Measurements from ENCODE around the gene SLC46A3.
A peak's percentile ranks its signal among the peaks of the same experiment; 100 is the strongest.
"Not testable (repeated sequence)": the region's sequence is repeated elsewhere in the genome, so short reads cannot be mapped to it uniquely, and the experiment has no call there.

SLC46A3 gene

GRCh38 chr13:28705461-28706083 is 13.2 kb downstream of the SLC46A3 start:
- Histone ChIP-seq H3K9me3 (ENCODE audit: control insufficient read depth, insufficient read depth, low read length) (no peaks in the 10 kb centered on the region), H3K27ac (ENCODE audit: low read depth, low read length) (no peak overlapping the region), H3K9ac (ENCODE audit: low read depth, low read length) (no peak overlapping the region), H3K4me3 (ENCODE audit: low read depth, low read length) (no peak overlapping the region), H3K36me3 (ENCODE audit: control insufficient read depth, insufficient read depth, low read length) (no peaks in the 10 kb centered on the region), H3K4me1 (ENCODE audit: control insufficient read depth, insufficient read depth, low read length) (no peaks in the 10 kb centered on the region), H3K27me3 (ENCODE audit: control insufficient read depth, insufficient read depth, low read length) (no peaks in the 10 kb centered on the region)

- Histone ChIP-seq H3K27me3 (ENCODE audit: control insufficient read depth, insufficient read depth, low read length) (no peaks in the 10 kb centered on the region), H3K27ac (ENCODE audit: low read depth, low read length) (no peak overlapping the region), H3K4me1 (ENCODE audit: control insufficient read depth, insufficient read depth, low read length) (no peaks in the 10 kb centered on the region), H3K9ac (ENCODE audit: low read depth, low read length) (no peak overlapping the region), H3K9me3 (ENCODE audit: control insufficient read depth, insufficient read depth, low read length) (no peaks in the 10 kb centered on the region), H3K36me3 (ENCODE audit: control insufficient read depth, insufficient read depth, low read length) (no peaks in the 10 kb centered on the region), H3K4me3 (ENCODE audit: low read depth, low read length) (no peak overlapping the region)
These were observed 13.9 kb downstream of the SLC46A3 start for GRCh38 chr13:28704919-28705318.

DNA sequence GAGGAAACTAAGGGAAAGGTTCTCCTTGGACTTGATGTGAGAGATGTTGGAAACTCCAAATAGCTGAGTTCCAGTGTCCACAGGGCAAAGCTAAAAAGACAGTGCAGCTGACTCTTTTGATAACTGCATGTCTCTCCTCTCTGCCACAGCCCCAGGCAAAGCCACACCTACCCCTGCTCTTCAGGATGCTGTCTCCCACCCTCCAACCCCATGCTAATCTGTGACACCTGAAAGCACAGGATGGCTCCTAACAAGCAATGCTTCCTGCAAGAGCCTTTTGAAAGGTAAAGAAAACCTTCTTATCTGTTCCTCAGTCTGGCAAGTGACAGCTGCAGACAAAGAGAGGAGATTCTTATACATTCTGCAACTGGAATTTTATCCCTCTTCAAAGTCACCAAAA is 14.5 kb downstream of the SLC46A3 start:
- H3K4me1 ChIP-seq (ENCODE audit: control insufficient read depth, insufficient read depth, low read length), result no peaks in the 10 kb centered on the region
- no peaks in the 10 kb centered on the region for H3K36me3 ChIP-seq (ENCODE audit: control insufficient read depth, insufficient read depth, low read length)
- no peak overlapping the region for H3K9ac ChIP-seq (ENCODE audit: low read depth, low read length)
- H3K27ac ChIP-seq (ENCODE audit: low read depth, low read length), result no peak overlapping the region
- H3K4me3 ChIP-seq (ENCODE audit: low read depth, low read length), result no peak overlapping the region
- H3K9me3 ChIP-seq (ENCODE audit: control insufficient read depth, insufficient read depth, low read length), result no peaks in the 10 kb centered on the region
- no peaks in the 10 kb centered on the region for H3K27me3 ChIP-seq (ENCODE audit: control insufficient read depth, insufficient read depth, low read length)

DNA sequence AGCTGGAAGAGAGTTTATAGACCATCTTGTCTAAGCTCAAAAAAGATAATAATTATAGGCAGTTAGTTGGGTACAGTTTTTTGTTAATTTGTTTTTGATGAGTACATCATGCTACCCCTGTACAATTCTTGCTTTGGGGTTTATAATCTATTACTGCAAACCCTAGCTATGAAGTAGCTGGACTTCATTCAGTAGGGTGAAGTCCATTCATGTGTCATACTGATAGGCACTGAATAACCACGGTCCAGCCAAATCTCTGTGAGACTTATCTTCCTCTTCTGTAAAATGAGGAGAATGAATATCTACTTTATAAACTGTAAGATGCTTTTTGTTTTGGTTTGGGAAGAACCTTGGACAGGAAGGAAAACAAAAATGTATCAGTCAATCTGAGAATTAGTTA is 19.5 kb downstream of the SLC46A3 start:
- H3K9me3 ChIP-seq (ENCODE audit: control insufficient read depth, insufficient read depth, low read length), result no peaks in the 10 kb centered on the region
- H3K27me3 ChIP-seq (ENCODE audit: control insufficient read depth, insufficient read depth, low read length), result no peaks in the 10 kb centered on the region
- no peak overlapping the region for H3K9ac ChIP-seq (ENCODE audit: low read depth, low read length)
- H3K4me1 ChIP-seq (ENCODE audit: control insufficient read depth, insufficient read depth, low read length), result peaks cover 7% of the 10 kb centered on the region; the same call in 1 of the 2 replicates
- H3K4me3 ChIP-seq (ENCODE audit: low read depth, low read length), result no peak overlapping the region
- H3K36me3 ChIP-seq (ENCODE audit: control insufficient read depth, insufficient read depth, low read length), result no peaks in the 10 kb centered on the region
- no peak overlapping the region for H3K27ac ChIP-seq (ENCODE audit: low read depth, low read length)

DNA sequence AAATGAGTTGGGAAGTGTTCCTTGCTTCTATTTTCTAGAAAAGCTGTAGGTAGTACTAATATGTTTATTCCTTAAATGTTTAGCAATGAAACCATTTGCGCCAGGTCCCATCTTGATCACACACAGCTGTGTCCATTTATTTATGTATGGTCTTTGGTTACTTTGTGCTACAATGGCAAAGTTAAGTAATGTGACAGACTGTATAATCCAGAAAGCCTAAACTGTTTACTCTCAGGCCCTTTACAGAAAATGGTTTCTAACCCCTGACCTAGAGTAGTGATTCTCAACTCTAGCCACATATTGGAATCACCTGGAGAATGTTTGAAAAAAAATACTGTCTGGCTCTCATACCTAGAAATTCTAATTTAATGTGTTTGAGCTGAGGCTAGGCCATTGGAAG is 21.3 kb downstream of the SLC46A3 start:
- H3K9ac ChIP-seq (ENCODE audit: low read depth, low read length), result no peak overlapping the region

DNA sequence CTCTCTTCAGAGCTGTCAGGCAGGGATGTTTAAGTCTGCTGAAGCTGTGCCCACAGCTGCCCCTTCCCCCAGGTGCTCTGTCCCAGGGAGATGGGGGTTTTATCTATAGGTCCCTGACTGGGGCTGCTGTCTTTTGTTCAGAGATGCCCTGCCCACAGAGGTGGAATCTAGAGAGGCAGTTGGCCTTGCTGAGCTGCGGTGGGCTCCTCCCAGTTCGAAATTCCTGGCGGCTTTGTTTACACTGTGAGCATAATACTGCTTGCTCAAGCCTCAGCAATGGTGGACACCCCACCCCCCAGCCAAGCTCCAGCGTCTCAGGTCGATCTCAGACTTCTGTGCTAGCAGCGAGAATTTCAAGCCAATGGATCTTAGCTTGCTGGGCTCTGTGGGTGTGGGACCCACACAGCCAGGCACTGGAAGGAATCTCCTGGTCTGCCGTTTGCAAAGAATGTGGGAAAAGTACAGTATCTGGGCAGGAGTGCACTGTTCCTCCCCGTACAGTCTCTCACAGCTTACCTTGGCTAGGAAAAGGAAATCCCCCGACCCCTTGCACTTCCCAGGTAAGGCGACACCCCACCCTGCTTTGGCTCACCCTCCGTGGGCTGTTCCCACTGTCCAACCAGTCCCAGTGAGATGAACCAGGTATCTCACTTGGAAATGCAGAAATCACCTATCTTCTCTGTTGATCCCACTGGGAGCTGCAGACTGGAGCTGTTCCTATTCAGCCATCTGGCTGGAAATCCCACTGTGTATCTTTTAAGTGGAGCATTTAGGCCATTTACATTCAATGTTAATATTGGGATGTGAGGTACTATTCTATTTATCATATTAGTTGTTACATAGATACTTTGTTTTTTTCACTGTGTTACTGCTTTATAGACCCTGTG is 24.9 kb downstream of the SLC46A3 start:
- H3K36me3 ChIP-seq (ENCODE audit: control insufficient read depth, insufficient read depth, low read length); H3K9ac ChIP-seq (ENCODE audit: low read depth, low read length); H3K9me3 ChIP-seq (ENCODE audit: control insufficient read depth, insufficient read depth, low read length); H3K27me3 ChIP-seq (ENCODE audit: control insufficient read depth, insufficient read depth, low read length): not testable (repeated sequence)
- Histone ChIP-seq H3K4me1 (ENCODE audit: control insufficient read depth, insufficient read depth, low read length) (peaks cover 17% of the 10 kb centered on the region), H3K4me3 (ENCODE audit: low read depth, low read length) (peak overlapping the region; percentile 53), H3K27ac (ENCODE audit: low read depth, low read length) (peak overlapping the region; percentile 74)

More for the DNA sequence above, 21.3 kb downstream of the SLC46A3 start:
- H3K36me3 ChIP-seq (ENCODE audit: control insufficient read depth, insufficient read depth, low read length), result no peaks in the 10 kb centered on the region
- H3K27ac ChIP-seq (ENCODE audit: low read depth, low read length), result no peak overlapping the region
- peaks cover 17% of the 10 kb centered on the region for H3K4me1 ChIP-seq (ENCODE audit: control insufficient read depth, insufficient read depth, low read length)
- H3K27me3 ChIP-seq (ENCODE audit: control insufficient read depth, insufficient read depth, low read length), result no peaks in the 10 kb centered on the region
- no peaks in the 10 kb centered on the region for H3K9me3 ChIP-seq (ENCODE audit: control insufficient read depth, insufficient read depth, low read length)
- no peak overlapping the region for H3K4me3 ChIP-seq (ENCODE audit: low read depth, low read length)

DNA sequence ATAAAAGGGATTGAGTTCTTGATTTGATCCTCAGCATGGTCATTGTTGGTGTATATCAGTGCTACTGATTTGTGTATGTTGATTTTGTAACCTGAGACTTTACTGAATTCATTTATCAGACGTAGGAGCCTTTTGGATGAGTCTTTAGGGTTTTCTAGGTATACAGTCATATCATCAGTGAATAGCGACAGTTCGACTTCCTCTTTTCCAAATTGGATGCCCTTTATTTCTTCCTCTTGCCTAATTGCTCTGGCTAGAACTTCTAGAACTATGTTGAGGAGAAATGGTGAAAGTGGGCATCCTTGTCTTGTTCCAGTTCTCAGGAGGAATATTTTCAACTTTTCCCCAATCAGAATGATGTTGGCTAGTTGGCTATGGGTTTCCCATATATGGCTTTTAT is 32.9 kb downstream of the SLC46A3 start:
- H3K36me3 ChIP-seq (ENCODE audit: control insufficient read depth, insufficient read depth, low read length), result no peaks in the 10 kb centered on the region
- H3K9ac ChIP-seq (ENCODE audit: low read depth, low read length), result no peak overlapping the region
- H3K9me3 ChIP-seq (ENCODE audit: control insufficient read depth, insufficient read depth, low read length), result no peaks in the 10 kb centered on the region
- H3K27ac ChIP-seq (ENCODE audit: low read depth, low read length), result no peak overlapping the region
- no peak overlapping the region for H3K4me3 ChIP-seq (ENCODE audit: low read depth, low read length)
- H3K27me3 ChIP-seq (ENCODE audit: control insufficient read depth, insufficient read depth, low read length), result no peaks in the 10 kb centered on the region
- H3K4me1 ChIP-seq (ENCODE audit: control insufficient read depth, insufficient read depth, low read length), result peaks cover 6% of the 10 kb centered on the region; the same call in 1 of the 2 replicates

GRCh38 chr13:28685114-28685513 is 33.7 kb downstream of the SLC46A3 start:
- H3K4me1 ChIP-seq (ENCODE audit: control insufficient read depth, insufficient read depth, low read length), result peaks cover 6% of the 10 kb centered on the region; the same call in 1 of the 2 replicates
- H3K27me3 ChIP-seq (ENCODE audit: control insufficient read depth, insufficient read depth, low read length), result no peaks in the 10 kb centered on the region
- H3K9me3 ChIP-seq (ENCODE audit: control insufficient read depth, insufficient read depth, low read length), result no peaks in the 10 kb centered on the region
- H3K27ac ChIP-seq (ENCODE audit: low read depth, low read length), result no peak overlapping the region
- no peak overlapping the region for H3K4me3 ChIP-seq (ENCODE audit: low read depth, low read length)
- no peaks in the 10 kb centered on the region for H3K36me3 ChIP-seq (ENCODE audit: control insufficient read depth, insufficient read depth, low read length)
- no peak overlapping the region for H3K9ac ChIP-seq (ENCODE audit: low read depth, low read length)

GRCh38 chr13:28684257-28684656 is 34.5 kb downstream of the SLC46A3 start:
- H3K9ac ChIP-seq (ENCODE audit: low read depth, low read length), result no peak overlapping the region
- peaks cover 3% of the 10 kb centered on the region for H3K36me3 ChIP-seq (ENCODE audit: control insufficient read depth, insufficient read depth, low read length)
- peaks cover 6% of the 10 kb centered on the region; the same call in 1 of the 2 replicates for H3K4me1 ChIP-seq (ENCODE audit: control insufficient read depth, insufficient read depth, low read length)
- no peak overlapping the region for H3K4me3 ChIP-seq (ENCODE audit: low read depth, low read length)
- no peak overlapping the region for H3K27ac ChIP-seq (ENCODE audit: low read depth, low read length)
- no peaks in the 10 kb centered on the region for H3K9me3 ChIP-seq (ENCODE audit: control insufficient read depth, insufficient read depth, low read length)
- no peaks in the 10 kb centered on the region for H3K27me3 ChIP-seq (ENCODE audit: control insufficient read depth, insufficient read depth, low read length)

- not testable (repeated sequence) for H3K4me1 ChIP-seq (ENCODE audit: control insufficient read depth, insufficient read depth, low read length); H3K9ac ChIP-seq (ENCODE audit: low read depth, low read length); H3K4me3 ChIP-seq (ENCODE audit: low read depth, low read length); H3K27me3 ChIP-seq (ENCODE audit: control insufficient read depth, insufficient read depth, low read length); H3K9me3 ChIP-seq (ENCODE audit: control insufficient read depth, insufficient read depth, low read length); H3K27ac ChIP-seq (ENCODE audit: low read depth, low read length)
- peaks cover 14% of the 10 kb centered on the region for H3K36me3 ChIP-seq (ENCODE audit: control insufficient read depth, insufficient read depth, low read length)
These were observed 35.6 kb downstream of the SLC46A3 start for GRCh38 chr13:28683169-28683568.

DNA sequence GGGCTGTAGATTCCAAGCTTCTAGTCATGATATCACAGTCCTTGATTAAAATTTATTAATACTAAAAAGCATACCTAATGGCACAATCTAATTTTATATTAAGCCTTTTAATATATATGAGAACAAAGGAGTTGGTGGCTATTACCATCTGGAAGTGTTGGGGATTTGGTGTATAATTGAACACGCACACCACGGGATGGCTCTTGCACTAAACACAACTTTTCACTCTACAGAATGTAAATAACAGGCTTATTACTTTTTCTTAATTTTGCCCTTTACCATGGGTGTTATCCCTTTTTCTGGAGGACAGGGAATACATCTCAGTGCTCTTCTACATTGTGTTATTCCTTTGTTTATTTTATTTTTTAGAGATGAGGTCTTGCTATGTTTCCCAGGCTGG is 38.2 kb downstream of the SLC46A3 start:
- H3K36me3 ChIP-seq (ENCODE audit: control insufficient read depth, insufficient read depth, low read length), result peaks cover 39% of the 10 kb centered on the region
- H3K9me3 ChIP-seq (ENCODE audit: control insufficient read depth, insufficient read depth, low read length), result no peaks in the 10 kb centered on the region
- no peak overlapping the region for H3K9ac ChIP-seq (ENCODE audit: low read depth, low read length)
- no peak overlapping the region for H3K27ac ChIP-seq (ENCODE audit: low read depth, low read length)
- H3K4me3 ChIP-seq (ENCODE audit: low read depth, low read length), result no peak overlapping the region
- no peaks in the 10 kb centered on the region for H3K27me3 ChIP-seq (ENCODE audit: control insufficient read depth, insufficient read depth, low read length)
- peaks cover 6% of the 10 kb centered on the region; the same call in 1 of the 2 replicates for H3K4me1 ChIP-seq (ENCODE audit: control insufficient read depth, insufficient read depth, low read length)

Data from HUES48 (cell line).